ENCODE results near the gene SFXN3. TPM values are rescaled to one million over a fixed set of nuclear protein-coding genes. Genes with fewer than 3 reads are reported as not detected.

SFXN3 gene
- total RNA-seq, result 97.7 and 107 TPM in 2 replicates

GRCh38 chr10:101031128-101031795 is at the start of gene SFXN3, which contains the start of gene PDZD7:
Gene SFXN3 (plus strand): TSS chr10:101031234. CDS start chr10:101034695, 3,461 bp downstream.
Gene PDZD7 (minus strand): TSS chr10:101031129. CDS start chr10:101030219, 910 bp downstream.

GRCh38 chr10:100986952-100987684 is 43.9 kb upstream of the SFXN3 start, which contains the start of the genes MRPL43 and TWNK:
Gene MRPL43 (minus strand): TSS chr10:100987497. CDS start chr10:100987443, 54 bp downstream.
Gene TWNK (plus strand): TSS chr10:100987543. CDS start chr10:100988211, 668 bp downstream.

GRCh38 chr10:100999742-101000126 is 31.3 kb upstream of the SFXN3 start, which contains the start of gene LZTS2:
Gene LZTS2 (plus strand): TSS chr10:100999808. CDS start chr10:101002539, 2,731 bp downstream.

GRCh38 chr10:101061624-101062231 is 30.7 kb downstream of the SFXN3 start, which contains the start of gene KAZALD1:
Gene KAZALD1 (plus strand): TSS chr10:101061989. CDS start chr10:101062593, 604 bp downstream.

Other genes with a start within 250 kb of the SFXN3 start
- 24.4 and 27.2 TPM in 2 replicates for gene SLF2, start 118.3 kb upstream of the SFXN3 start, total RNA-seq
- gene SEMA4G, start 61.7 kb upstream of the SFXN3 start, total RNA-seq, result 2.2 and 3.0 TPM in 2 replicates
- gene MRPL43, start 43.7 kb upstream of the SFXN3 start, total RNA-seq, result 51.2 and 52.2 TPM in 2 replicates
- gene TWNK, start 43.7 kb upstream of the SFXN3 start, total RNA-seq, result 5.6 and 11.8 TPM in 2 replicates
- gene LZTS2, start 31.4 kb upstream of the SFXN3 start, total RNA-seq, result 129 and 152 TPM in 2 replicates
- gene PDZD7, start 105 bp upstream of the SFXN3 start, total RNA-seq, result 2.8 and 5.5 TPM in 2 replicates
- gene KAZALD1, start 30.8 kb downstream of the SFXN3 start, total RNA-seq, result 26.8 and 29.1 TPM in 2 replicates
- not detected in 2 replicates for gene TLX1, start 100.1 kb downstream of the SFXN3 start, total RNA-seq
- gene LBX1, start 198.2 kb downstream of the SFXN3 start, total RNA-seq, result not detected in 2 replicates

Data from smooth muscle cell of the pulmonary artery (primary cell).